ENCODE measurements around the gene DAPK3.

GRCh38 chr19:3981373-3981735, 10.5 kb upstream of the DAPK3 start:
- TF ChIP-seq CTCF (IDR thresholded peaks at IDR 0.05; ENCODE audit: poor library complexity) (no peak), EZH2 (IDR thresholded peaks at IDR 0.05; ENCODE audit: borderline replicate concordance) (no peak), EZH2phosphoT487 (IDR thresholded peaks at IDR 0.05; ENCODE audit: low read depth, severe bottlenecking, unreplicated experiment) (no peak)

Measured in hepatocyte (in vitro differentiated cells).